Activated naive CD8-positive, alpha-beta T cell treated with anti-CD3 and anti-CD28 coated beads, Interleukin-2, amount 10 ng/mL, durations not matched to agents 7 days and 5 days (primary cell): ENCODE data around the gene ATP11B. TPM values are rescaled to one million over a fixed set of nuclear protein-coding genes. Genes with fewer than 3 reads are reported as not detected.

Experiments used
- ATAC-seq: fragments of 150-1000 bp; cut with Tn5 transposase; one replicate; pipeline ENCODE4 v1.10.0; 2021; ENCODE audit warnings: low read depth, moderate library complexity
- POLR2A ChIA-PET: fragments of 350-600 bp; sonication (Branson Sonifier 250); formaldehyde crosslinking; loops from one replicate; lab custom pipeline; 2021; ENCODE audit warnings: antibody characterized with exemption; lab: Charles Lee
- DNase-seq: peaks from one replicate; pipeline ENCODE4 v3.0.0; 2021
- H3K27ac Mint-ChIP-seq: one replicate; pipeline ENCODE4 v1.8.0; 2022; ENCODE audit warnings: mild to moderate bottlenecking, mixed read lengths
- H3K27me3 Mint-ChIP-seq: one replicate; pipeline ENCODE4 v1.8.0; 2022; ENCODE audit warnings: mild to moderate bottlenecking, moderate library complexity, mixed read lengths
- H3K36me3 Mint-ChIP-seq: one replicate; pipeline ENCODE4 v1.8.0; 2021; ENCODE audit warnings: mild to moderate bottlenecking, mixed read lengths
- H3K4me1 Mint-ChIP-seq: one replicate; pipeline ENCODE4 v1.8.0; 2021; ENCODE audit warnings: mixed read lengths
- H3K4me3 Mint-ChIP-seq: one replicate; pipeline ENCODE4 v1.8.0; 2022; ENCODE audit warnings: mild to moderate bottlenecking, moderate library complexity, mixed read lengths
- H3K9me3 Mint-ChIP-seq: one replicate; pipeline ENCODE4 v1.8.0; 2021; ENCODE audit warnings: mixed read lengths
- total RNA-seq, 2 experiments: library from RNA; stranded (reverse); gene quantifications; one replicate each; pipeline ENCODE4 v1.2.3, GENCODE V29; 2021

Gene ATP11B
- total RNA-seq, result 100 to 1,000 TPM; 125 to 136 TPM

DNA sequence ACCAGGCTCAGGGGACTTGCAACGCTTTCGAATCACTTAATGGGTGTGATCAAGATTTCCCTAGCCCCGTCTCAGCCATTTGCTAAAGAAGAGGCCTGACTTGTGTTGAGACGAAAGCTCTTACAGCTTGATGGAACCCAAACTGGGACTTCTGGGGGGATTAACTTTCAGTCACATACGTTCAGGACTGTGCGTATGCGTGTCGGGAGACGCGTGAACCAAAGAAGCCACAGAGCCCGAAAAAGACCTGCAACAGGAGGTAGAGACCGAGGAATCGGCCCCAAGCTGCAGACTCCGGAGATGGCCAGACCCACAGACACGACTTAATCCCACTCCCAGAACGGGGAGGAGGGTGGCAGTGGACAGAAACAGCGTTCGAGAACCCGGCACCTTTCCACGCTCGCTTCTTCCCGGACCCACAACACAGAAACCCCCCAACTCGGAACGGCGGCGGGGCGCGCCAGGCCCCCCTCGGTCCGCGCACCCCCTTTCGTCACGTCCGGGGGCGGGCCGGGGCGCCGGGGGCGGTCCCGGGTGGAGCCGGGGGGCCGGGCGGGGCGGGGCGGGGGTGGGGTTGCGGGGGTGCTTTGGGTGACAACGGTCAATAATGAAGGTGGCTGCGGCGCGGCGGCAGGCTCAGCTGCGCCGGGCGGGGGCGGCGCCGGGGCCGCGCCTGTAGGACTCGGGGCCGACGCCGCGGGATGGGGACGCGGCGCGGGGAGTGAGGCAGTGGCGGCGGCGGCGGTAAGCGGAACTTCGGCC lies at the start of gene ATP11B:
TSS of gene ATP11B (plus strand) at position 604 of the 762 bp plus-strand sequence. CDS start 256 bp downstream, outside the sequence.
- Mint-ChIP-seq H3K4me3 (peak within 1 kb of the TSS; percentile 98), H3K4me1 (peaks cover 22% of the 10 kb centered on the region), H3K36me3 (peaks cover 11% of the 10 kb centered on the region), H3K9me3 (no peaks in the 10 kb centered on the region), H3K27ac (peak within 1 kb of the TSS; percentile 99), H3K27me3 (no peaks in the 10 kb centered on the region)
- ATAC-seq (peak; percentile 69), DNase-seq (peak; percentile 93)
- POLR2A ChIA-PET, result interaction anchor here (0.7 to 2.5 kb wide), 4 partner anchors 30 to 76 kb away, joined by 3 to 10 read pairs (median 5); no protein-coding TSS in a partner anchor

DNA sequence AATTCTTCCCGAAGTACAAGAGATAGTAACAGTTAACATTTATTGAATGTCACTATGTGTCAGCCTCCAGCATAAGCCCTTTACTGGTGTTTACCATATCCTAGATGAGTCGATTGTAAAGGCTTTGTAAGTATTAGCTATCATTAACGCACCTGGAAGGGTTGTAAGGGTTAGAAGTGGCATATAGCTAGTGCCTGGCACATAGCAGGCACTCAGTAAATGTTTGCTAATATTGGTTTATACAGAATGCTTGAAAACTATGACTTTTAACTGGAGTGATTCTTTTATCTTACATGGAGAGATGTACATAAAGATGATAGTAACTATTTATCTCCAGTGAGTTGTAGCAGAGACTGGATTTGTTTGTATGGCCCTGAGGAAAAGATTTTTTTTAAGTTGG lies 46.3 kb upstream of the ATP11B start:
- H3K27me3 Mint-ChIP-seq, result peaks cover 9% of the 10 kb centered on the region
- no peak for ATAC-seq
- POLR2A ChIA-PET, result interaction anchor here (0.6 kb wide), 1 partner anchor 43 kb away, joined by 3 read pairs; no protein-coding TSS in a partner anchor
- H3K4me1 Mint-ChIP-seq, result no peaks in the 10 kb centered on the region
- H3K36me3 Mint-ChIP-seq, result no peaks in the 10 kb centered on the region
- no peak for DNase-seq
- H3K9me3 Mint-ChIP-seq, result peaks cover 1% of the 10 kb centered on the region
- no peak overlapping the region for H3K27ac Mint-ChIP-seq
- no peak overlapping the region for H3K4me3 Mint-ChIP-seq

DNA sequence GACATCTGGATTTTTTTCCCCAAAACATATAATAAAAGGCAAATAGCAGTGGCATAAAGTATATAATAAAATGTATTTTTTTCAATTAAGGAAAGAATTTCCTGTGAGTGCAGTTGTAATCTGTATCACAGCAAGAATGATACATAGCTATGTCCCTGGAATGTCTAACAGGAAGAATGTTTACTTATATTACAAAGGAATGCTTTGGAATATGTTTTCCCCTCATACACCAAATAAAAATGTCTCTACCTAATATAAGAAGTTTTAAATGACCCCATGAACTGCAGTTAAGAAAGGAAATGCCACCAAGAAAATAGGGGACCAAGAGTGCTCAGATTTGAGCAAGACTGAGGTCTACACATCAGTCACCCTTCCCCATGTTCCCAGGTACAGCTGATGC lies 38.0 kb upstream of the ATP11B start:
- H3K4me1 Mint-ChIP-seq, result no peaks in the 10 kb centered on the region
- no peaks in the 10 kb centered on the region for H3K36me3 Mint-ChIP-seq
- POLR2A ChIA-PET, result no interaction called here
- peaks cover 10% of the 10 kb centered on the region for H3K27me3 Mint-ChIP-seq
- H3K9me3 Mint-ChIP-seq, result peaks cover 1% of the 10 kb centered on the region
- DNase-seq (no peak), ATAC-seq (no peak)
- H3K4me3 Mint-ChIP-seq, result no peak overlapping the region
- H3K27ac Mint-ChIP-seq, result no peak overlapping the region

DNA sequence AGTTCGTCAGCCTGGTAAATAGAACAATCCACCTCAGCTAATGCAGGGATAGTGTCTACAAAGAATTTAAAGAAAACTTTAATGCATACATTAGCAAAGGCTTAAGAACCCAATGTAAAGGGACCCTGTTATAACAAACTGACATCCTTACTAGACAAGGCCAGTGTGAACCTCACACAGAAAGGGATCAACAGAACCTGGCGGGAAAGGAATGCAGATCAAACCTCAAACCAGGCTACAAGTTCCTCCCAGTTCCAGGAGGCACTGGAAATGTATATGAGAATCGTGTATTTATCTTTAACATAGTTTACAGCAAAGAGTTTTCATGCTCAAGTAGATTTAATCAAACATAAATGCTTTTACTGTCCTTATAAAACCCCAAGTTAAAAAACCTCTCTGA lies 37.6 kb upstream of the ATP11B start:
- H3K36me3 Mint-ChIP-seq, result no peaks in the 10 kb centered on the region
- H3K9me3 Mint-ChIP-seq, result peaks cover 1% of the 10 kb centered on the region
- H3K27me3 Mint-ChIP-seq, result peaks cover 13% of the 10 kb centered on the region
- DNase-seq, result no peak
- no peaks in the 10 kb centered on the region for H3K4me1 Mint-ChIP-seq
- no peak overlapping the region for H3K27ac Mint-ChIP-seq
- H3K4me3 Mint-ChIP-seq, result no peak overlapping the region
- no peak for ATAC-seq
- POLR2A ChIA-PET, result no interaction called here

DNA sequence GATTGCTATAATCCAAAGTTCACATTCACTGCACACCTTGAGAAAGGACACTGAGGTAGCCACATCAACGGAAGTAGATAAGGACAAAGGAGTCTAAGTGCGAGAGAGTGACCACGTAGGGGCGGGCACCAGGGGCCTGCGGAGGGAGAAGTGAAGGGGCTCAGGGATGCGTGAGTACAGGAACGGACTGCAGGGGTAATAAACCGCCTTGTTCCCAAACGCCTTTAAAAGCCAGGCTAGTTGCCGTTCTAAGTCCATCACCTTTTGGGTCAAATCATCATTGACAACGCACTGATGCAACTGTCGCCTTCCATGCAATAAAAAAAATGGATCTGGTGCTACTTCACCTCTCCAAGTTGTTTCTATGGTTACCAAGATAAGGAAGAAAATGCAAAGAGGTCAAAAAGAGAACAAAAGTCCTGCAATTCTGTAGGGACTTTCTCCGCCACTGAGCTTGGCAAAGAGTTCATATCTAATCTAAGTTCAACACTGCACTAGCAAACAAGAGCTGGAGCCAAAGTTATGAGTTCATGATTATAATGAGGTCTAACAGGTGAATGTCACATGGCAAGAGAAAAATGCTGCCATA lies 32.6 kb upstream of the ATP11B start:
- H3K4me1 Mint-ChIP-seq, result no peaks in the 10 kb centered on the region
- no peak overlapping the region for H3K27ac Mint-ChIP-seq
- H3K27me3 Mint-ChIP-seq, result peaks cover 20% of the 10 kb centered on the region
- POLR2A ChIA-PET, result no interaction called here
- no peak overlapping the region for H3K4me3 Mint-ChIP-seq
- no peaks in the 10 kb centered on the region for H3K9me3 Mint-ChIP-seq
- DNase-seq (no peak), ATAC-seq (no peak)
- H3K36me3 Mint-ChIP-seq, result no peaks in the 10 kb centered on the region

DNA sequence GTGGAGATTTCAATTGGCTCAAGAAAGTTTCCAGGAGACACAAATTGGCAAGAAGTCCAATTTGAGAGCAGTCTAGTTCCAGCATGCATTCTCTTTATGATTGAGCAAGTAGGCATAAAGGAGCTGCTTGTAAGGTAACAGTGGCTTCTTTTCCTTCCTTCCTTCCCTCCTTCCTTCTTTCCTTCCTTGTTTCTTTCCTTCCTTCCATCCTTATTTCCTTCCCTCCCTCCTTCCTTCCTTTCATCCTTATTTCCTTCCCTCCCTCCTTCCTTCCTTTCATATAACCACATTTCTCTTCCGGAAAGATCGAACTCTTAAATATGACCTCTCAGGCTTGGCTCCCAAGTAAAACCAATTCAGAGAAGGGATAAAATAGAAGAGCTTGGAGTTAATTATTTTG lies 29.4 kb upstream of the ATP11B start:
- POLR2A ChIA-PET, result no interaction called here
- Mint-ChIP-seq H3K27me3 (peaks cover 16% of the 10 kb centered on the region), H3K4me3 (no peak overlapping the region), H3K36me3 (no peaks in the 10 kb centered on the region), H3K27ac (no peak overlapping the region), H3K9me3 (no peaks in the 10 kb centered on the region), H3K4me1 (no peaks in the 10 kb centered on the region)
- ATAC-seq (no peak), DNase-seq (no peak)

DNA sequence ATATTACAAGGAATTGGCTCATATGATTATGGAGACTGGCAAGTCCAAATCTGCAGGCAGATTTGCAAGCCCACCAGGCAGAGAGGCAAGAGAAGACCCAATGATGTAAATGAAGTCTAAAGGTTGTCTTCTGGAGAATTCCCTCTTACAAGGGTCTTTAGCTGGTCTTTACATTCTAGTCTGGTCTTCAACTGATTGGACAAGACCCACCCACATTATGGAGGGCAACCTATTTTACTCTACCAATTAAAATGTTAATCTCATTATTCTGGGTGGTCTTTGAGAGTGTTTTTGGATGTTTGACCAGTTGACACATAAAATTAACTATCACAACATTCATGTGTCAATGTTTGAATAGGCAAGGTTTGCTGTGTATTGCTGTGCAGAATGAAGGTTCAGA lies 28.0 kb upstream of the ATP11B start:
- no peaks in the 10 kb centered on the region for H3K4me1 Mint-ChIP-seq
- H3K4me3 Mint-ChIP-seq, result no peak overlapping the region
- H3K27me3 Mint-ChIP-seq, result peaks cover 18% of the 10 kb centered on the region

DNA sequence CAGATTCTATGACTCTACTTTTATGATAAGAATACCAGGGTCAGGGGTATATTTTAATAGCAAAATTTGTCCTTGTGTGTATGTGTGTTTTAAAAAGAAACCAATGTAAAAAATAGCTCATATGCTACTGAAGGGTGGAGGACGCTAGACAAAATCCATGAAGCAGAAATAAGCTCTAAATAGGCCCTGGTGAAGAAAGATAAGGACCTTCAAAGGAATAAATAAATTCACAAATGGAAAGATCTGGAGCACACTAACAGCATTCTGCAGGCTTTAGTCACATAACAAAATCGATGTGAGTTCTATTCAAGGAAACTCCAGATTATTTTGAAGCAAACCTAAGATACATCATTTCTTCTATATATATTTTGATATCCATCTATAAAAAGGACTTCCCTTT lies 27.2 kb upstream of the ATP11B start:
- no peak overlapping the region for H3K27ac Mint-ChIP-seq
- no peaks in the 10 kb centered on the region for H3K4me1 Mint-ChIP-seq
- no peak for ATAC-seq
- H3K9me3 Mint-ChIP-seq, result no peaks in the 10 kb centered on the region
- H3K27me3 Mint-ChIP-seq, result peaks cover 13% of the 10 kb centered on the region
- H3K36me3 Mint-ChIP-seq, result no peaks in the 10 kb centered on the region
- POLR2A ChIA-PET, result no interaction called here
- no peak overlapping the region for H3K4me3 Mint-ChIP-seq
- DNase-seq, result no peak

More for the DNA sequence above, 28.0 kb upstream of the ATP11B start:
- Mint-ChIP-seq H3K9me3 (no peaks in the 10 kb centered on the region), H3K27ac (no peak overlapping the region), H3K36me3 (no peaks in the 10 kb centered on the region)
- no peak for ATAC-seq
- POLR2A ChIA-PET, result no interaction called here
- no peak for DNase-seq

DNA sequence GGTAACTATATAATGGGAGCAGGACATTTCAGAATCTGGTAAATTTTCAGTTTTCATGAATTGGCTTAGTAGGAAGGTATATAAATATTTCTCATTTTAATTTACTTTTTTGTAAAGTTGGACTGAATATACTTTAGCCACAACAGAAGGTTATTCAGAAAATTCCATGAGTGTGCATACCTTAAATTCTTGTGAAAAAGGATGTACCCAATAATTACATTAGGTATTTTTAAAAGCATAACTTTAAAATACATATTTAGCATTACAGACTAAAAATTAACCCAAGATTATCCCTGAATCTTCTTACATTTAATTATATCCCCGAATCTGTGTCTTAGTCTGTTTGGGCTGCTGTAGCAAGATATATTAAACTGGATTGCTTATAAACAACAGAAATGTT lies 24.9 kb upstream of the ATP11B start:
- ATAC-seq (no peak), DNase-seq (no peak)
- no peaks in the 10 kb centered on the region for H3K36me3 Mint-ChIP-seq
- no peaks in the 10 kb centered on the region for H3K4me1 Mint-ChIP-seq
- no peaks in the 10 kb centered on the region for H3K9me3 Mint-ChIP-seq
- peaks cover 17% of the 10 kb centered on the region for H3K27me3 Mint-ChIP-seq
- POLR2A ChIA-PET, result no interaction called here
- no peak overlapping the region for H3K27ac Mint-ChIP-seq
- H3K4me3 Mint-ChIP-seq, result no peak overlapping the region

DNA sequence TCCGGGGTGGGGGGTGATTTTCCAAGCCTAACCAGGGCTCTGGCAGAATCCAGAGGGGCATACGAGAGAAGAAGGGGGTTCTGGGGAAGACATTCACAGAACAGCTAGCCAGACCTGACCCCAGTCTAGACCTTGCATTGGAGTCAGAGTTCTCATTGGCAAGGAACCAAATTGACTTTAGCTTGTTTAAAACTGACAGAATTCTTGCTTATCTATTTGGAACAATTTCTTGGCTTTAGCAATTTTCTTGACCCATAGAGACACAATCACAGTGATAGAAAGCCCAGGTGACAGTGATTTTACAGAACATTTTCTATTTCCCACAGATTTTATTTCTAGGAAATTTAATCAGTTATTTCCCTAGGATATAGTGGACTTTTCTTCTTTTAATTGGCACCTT lies 23.6 kb upstream of the ATP11B start:
- DNase-seq (no peak), ATAC-seq (no peak)
- Mint-ChIP-seq H3K4me1 (no peaks in the 10 kb centered on the region), H3K27ac (no peak overlapping the region), H3K4me3 (no peak overlapping the region), H3K36me3 (no peaks in the 10 kb centered on the region), H3K9me3 (no peaks in the 10 kb centered on the region), H3K27me3 (peaks cover 16% of the 10 kb centered on the region)
- POLR2A ChIA-PET, result no interaction called here

DNA sequence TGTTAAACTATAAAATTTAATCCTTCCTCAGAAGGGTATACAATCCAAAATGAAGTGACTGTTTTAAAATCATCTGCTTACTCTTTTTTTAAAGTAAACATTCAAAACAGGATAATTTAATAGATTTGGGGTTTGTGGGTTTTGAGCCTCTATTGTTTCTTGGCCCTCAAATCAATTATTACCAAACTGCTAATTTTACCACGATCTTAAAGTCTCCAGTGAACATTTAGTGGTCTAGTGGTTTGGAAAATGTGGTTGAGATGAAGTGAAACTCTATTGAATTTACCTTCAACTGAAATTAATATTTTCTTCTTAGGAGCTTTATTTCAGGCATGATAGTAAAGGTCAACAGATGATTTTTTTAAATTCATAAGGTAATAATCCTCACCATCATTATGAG lies 11.2 kb upstream of the ATP11B start:
- ATAC-seq (no peak), DNase-seq (no peak)
- Mint-ChIP-seq H3K27ac (peak overlapping the region; percentile 20), H3K36me3 (no peaks in the 10 kb centered on the region), H3K9me3 (peaks cover 1% of the 10 kb centered on the region), H3K4me3 (peak overlapping the region; percentile 30), H3K27me3 (peaks cover 15% of the 10 kb centered on the region), H3K4me1 (peaks cover 9% of the 10 kb centered on the region)
- POLR2A ChIA-PET, result interaction anchor here (1.0 kb wide), 1 partner anchor 12 kb away, joined by 3 read pairs; no protein-coding TSS in a partner anchor

DNA sequence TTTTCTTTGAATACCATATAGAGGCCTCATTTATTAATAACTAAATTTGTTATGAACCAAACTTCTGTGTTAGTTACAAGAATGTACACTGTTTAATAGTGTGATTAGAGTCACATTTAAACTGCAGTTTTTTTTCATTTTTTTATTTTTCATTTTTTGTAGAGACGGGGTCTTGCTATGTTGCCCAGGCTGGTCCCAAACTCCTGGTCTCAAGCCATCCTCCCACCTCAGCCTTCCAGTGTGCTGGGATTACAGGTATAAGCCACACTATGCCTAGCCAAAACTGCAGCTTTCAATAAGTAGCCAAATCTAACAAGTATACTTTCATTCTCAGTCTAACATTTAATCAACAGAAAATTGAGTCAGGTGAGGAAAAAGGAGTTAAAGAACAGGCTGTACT lies 10.2 kb upstream of the ATP11B start:
- H3K9me3 Mint-ChIP-seq, result no peaks in the 10 kb centered on the region
- no peak for ATAC-seq
- POLR2A ChIA-PET, result no interaction called here
- H3K27ac Mint-ChIP-seq, result no peak overlapping the region
- peaks cover 15% of the 10 kb centered on the region for H3K27me3 Mint-ChIP-seq
- peaks cover 9% of the 10 kb centered on the region for H3K4me1 Mint-ChIP-seq
- no peaks in the 10 kb centered on the region for H3K36me3 Mint-ChIP-seq
- no peak overlapping the region for H3K4me3 Mint-ChIP-seq
- no peak for DNase-seq

DNA sequence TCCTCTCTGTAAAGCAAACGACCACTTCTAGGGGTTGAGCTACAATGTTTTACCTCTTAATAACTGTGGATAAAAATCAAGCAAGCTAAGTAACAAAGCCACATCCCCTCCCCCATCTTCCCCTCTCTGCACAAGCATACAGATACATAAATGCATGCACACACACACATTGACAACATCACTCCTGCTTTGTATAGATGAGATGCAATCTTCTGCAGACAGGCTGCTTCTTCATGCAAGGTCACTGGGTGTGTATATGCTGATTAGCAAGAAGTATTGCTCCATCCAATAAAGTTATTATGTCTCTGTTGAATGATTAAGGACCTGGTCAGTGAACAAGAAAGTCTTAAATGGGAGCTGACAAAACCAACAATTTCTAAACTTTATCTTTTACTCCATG lies 8.8 kb upstream of the ATP11B start:
- Mint-ChIP-seq H3K9me3 (no peaks in the 10 kb centered on the region), H3K27me3 (peaks cover 15% of the 10 kb centered on the region), H3K4me3 (no peak overlapping the region), H3K27ac (no peak overlapping the region), H3K36me3 (no peaks in the 10 kb centered on the region), H3K4me1 (peaks cover 13% of the 10 kb centered on the region)
- no peak for ATAC-seq
- POLR2A ChIA-PET, result no interaction called here
- no peak for DNase-seq

DNA sequence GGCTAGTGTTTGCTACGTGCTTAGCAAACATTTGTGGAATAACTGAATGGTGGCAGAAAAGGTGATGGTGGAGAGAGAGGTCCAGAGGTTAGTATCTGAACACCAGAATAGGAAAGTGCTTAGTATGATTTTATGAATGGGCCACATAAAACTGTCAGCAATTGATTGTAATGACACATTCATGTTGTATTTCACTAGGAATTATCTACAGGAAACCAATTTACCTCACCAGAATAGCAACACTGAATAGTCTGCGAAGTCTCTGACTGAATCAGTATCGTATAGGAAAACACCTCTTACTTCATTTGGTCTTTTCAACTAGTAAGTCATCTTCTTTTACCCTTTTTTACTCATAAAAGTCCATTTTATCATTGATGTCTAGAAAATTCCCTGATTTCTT lies 8.2 kb upstream of the ATP11B start:
- no peak for ATAC-seq
- H3K4me1 Mint-ChIP-seq, result peaks cover 13% of the 10 kb centered on the region
- H3K4me3 Mint-ChIP-seq, result no peak overlapping the region
- H3K27ac Mint-ChIP-seq, result no peak overlapping the region
- peaks cover 15% of the 10 kb centered on the region for H3K27me3 Mint-ChIP-seq
- H3K9me3 Mint-ChIP-seq, result no peaks in the 10 kb centered on the region
- POLR2A ChIA-PET, result no interaction called here
- DNase-seq, result no peak
- H3K36me3 Mint-ChIP-seq, result no peaks in the 10 kb centered on the region
